Fibroblast of skin of right biceps (primary cell): ENCODE measurements around the gene DNAJA2.
"Not testable (repeated sequence)": the region's sequence is repeated elsewhere in the genome, so short reads cannot be mapped to it uniquely, and the experiment has no call there.

Experiments
- DNase-seq: peaks from one replicate; pipeline ENCODE4 v3.0.0-alpha.2; 2013

The DNAJA2 gene

DNA sequence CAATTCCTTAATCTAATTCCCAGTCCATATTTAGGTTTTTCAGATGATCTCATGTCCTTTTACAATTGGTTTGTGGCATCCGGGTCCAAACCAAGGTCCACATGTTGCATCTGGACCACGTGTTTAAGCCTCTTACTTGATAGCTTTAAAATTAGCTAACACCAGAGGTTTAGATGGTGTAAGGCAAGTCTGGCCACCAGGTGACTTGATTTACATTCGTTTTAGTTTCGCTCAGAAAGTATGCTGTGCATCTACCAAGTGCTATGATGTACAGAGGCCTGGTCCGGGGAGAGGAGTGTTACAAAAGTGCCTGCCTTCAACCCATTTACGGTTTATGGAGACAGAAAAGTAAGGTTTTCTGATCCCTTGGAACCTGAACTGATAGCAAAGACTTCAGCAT is 878 bp upstream of the DNAJA2 start:
- DNase-seq: peak; percentile 17

DNA sequence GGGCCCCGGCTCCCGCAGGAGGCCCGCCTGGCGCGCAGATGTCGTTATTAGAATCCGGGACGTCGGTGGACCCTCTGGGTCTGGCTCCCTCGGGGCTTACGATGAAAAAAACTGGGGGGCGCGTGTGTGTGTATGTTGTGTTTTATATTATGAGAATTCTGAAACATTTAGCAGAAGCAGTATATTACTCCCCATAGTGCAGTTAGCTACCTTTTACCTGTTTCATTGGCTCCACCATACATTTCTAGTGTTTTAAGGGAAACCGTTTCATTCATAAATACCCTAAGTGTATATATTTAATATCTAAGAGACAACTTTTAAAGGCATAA is 486 bp upstream of the DNAJA2 start:
- no peak for DNase-seq

DNA sequence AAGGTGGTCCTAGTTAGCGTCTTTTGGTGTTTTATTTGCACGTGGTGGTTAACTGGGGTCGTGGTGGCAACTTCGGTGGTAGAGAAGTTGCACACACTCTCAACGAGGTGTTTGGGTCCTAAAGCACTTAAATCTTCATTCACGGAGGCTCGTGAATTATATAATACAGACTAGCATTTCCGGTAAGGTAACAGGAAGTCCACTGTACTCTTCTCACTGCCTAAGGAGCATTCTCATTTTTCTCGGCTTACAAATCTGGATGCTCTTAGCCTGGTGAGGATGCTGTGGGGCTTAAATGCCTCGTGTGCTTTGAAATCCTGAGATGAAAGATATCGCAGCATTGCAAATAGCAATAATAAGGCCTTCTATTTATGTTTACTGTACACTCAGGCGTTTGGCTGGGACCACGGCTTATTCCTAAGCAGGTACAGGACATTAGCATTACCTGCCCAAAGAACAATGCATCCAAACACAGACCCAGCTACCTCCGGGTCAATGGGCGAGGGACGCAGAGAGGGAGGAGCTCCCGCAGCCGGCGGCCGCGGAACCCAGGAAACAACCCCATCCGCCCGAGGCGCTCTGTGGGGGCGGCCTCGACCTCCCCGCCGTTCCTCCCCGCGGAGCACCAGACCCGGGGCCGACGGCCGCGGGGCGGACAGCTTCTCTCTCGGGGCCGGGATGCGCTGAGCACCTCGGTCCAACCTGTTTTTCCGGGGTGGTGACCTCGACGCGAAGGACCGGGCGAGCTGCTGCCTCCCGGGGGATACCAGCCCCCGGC is 856 bp downstream of the DNAJA2 start:
- DNase-seq: peak; percentile 15

DNA sequence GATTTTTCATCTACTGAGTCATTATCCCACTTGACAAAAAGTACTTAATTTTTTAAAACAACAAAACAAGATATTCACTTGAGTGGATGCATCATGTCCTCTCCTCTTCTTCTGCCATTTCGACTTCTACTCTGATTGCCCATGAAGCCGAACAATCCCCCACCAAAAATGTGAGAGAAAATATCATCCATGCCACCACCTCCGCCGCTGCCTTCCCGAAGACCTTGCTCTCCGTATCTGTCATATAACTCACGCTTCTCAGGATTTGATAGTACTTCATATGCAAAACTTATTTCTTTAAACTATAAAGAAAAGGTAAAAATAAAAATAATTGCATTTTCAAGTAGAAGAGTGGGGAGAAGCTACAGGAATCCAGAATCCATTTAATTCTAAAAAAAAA is 2.2 kb downstream of the DNAJA2 start:
- no peak for DNase-seq

DNA sequence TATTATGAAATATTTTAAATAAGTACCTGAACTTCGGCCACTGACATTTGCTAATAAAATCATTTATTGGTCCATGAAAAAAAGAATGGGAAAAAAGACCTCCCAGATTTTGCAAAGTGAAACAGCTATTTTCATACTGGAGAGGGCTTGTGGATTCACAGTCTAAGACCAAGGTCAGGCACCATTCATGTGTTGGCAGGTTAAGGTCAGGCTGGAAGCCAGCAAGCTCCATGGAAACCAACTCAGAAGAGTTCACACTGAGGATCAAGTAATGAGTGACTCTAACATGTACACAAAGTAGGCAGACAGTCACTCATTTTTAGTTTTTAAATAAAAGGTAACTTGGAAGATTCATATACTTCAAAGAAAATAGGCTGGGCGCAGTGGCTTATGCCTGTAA is 3.4 kb downstream of the DNAJA2 start:
- DNase-seq: no peak

DNA sequence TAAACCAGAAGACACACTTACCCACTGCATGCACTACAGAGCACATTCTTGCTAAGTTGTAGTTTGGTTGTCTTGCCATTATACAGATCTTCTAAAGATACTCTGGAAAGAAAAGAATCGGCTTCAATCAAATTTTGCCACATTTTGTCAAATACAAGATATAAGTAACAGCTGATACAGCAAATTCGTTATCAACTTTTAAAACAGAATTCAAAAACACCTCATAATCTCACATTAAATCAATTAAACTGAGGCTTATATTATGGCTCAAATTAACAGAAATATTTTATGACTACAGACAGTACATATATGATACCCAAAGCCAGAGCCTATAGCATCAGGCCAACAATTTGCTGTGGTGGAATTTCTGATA is 5.4 kb downstream of the DNAJA2 start:
- no peak for DNase-seq

DNA sequence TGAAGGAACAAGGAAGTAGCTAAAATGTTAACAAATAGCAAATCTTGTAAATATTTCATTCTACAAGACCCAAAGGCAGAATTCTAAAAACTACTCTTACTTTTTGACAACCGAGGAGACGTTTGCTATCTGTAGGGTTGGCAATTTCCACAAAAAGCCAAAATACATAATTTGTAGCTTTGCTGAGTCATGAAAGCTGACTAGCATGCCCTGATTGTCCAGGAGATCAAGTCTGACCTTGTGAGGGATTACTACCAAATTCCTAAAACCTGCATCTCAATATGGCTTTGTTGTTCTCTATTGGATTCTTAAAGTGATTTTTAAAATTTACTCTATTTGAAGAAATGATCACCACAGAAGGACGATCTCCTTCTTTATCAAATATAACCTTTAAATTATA is 10.8 kb downstream of the DNAJA2 start:
- DNase-seq: no peak

DNA sequence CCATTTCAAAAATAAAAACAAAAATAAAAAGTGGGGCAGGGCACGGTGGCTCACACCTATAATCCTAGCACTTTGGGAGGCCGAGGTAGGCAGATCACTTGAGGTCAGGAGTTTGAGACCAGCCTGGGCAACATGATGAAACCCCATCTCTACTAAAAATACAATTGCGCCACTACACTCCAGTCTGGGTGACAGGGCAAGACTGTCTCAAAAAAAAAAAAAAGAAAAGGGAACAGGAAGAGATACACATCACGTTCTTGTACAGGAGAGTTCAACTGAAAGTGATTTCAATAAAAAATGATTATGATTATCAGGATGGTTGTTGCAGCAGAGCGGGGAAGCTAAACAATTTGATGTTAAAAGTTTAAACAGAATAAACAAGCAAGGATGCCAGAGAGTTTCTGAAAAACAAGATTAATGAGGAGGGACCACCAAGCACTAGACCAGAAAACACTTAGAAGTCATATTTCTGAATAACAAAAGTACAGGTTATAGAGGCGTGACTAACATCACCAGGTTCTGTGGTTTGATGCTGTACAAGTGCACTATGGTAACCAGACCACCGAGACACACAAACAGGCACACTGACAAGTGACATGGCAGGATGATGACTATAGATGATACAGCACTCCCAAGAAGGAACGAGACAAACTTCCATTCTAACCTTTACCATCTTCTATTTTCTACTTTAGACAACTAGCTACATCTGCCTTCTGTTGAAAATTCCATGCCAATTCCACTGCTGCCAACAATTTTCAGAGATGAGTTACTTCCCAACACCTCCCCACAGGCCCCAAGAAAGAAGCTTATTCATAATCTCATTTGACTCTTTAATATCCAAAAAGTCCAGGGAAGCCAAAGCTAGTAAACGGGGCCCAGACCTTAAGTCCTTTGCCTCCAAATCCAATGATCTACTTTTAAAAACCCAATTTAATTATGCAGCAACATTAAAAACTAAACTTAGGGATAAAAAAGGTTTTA is 11.8 kb downstream of the DNAJA2 start:
- no peak for DNase-seq

DNA sequence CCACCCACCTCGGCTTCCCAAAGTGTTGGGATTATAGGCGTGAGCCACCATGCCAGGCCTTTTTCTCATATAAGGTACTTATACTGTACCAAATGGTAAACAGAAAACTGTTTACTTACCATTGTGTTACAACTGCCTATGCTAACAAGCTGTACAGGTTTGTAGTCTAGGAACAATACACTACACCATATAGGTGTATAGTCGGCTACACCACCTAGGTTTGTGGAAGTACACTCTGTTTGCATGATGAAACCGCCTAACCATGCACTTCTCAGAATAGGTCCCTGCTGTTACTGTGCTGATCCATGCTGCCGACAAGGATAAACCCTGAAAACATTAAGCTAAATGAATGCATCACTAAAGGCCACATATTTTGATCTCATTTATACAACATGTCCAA is 18.9 kb downstream of the DNAJA2 start:
- DNase-seq: no peak

DNA sequence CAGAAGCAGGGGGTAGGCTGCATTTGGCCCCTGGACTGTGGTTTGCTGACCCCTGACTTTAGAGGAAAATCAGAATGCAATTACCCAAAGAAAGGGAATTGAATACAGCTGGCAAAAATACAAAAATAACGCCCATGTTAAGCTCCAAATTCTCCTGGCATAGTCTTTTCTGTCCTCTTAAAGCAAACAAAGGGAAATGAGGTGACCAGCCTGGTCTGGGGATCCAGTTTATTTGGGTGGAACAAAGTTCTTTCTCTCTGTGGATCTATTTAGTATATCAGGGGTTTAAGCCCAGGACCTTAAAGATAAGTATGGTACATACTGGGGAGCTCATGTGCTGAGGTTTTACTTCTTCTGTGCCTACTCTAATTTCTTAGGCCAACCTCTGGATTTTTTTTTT is 23.5 kb downstream of the DNAJA2 start:
- DNase-seq: no peak

DNA sequence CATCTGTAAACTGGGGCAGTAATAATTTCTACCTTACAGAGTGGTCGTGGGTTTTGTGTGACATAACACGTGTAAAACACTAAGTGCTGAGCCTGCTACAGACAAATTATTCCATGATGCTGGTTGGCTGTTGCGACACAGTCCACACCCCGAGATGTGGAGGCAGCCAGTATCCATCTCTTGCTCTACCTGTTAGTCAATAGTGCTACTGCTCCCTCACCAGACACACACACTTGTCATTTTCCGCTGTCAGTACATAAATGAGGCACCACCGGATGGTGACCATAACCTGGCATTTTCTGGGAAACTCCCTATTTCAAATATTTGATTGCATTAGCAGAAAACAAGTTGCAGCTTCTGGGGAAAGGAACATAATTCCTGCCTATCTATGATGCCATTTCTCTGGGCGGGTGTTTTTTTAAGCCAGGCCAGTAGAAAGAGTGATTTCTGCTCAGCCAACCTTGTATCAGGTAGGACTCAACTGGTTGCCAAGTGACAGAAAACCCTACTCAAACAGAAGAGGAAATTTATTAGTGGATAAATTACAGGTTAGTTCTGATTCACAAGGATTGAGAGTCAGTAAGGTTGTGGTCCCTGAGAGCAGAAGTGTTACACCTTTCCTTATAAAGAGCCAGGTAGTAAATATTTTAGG is 24.1 kb downstream of the DNAJA2 start:
- no peak for DNase-seq

DNA sequence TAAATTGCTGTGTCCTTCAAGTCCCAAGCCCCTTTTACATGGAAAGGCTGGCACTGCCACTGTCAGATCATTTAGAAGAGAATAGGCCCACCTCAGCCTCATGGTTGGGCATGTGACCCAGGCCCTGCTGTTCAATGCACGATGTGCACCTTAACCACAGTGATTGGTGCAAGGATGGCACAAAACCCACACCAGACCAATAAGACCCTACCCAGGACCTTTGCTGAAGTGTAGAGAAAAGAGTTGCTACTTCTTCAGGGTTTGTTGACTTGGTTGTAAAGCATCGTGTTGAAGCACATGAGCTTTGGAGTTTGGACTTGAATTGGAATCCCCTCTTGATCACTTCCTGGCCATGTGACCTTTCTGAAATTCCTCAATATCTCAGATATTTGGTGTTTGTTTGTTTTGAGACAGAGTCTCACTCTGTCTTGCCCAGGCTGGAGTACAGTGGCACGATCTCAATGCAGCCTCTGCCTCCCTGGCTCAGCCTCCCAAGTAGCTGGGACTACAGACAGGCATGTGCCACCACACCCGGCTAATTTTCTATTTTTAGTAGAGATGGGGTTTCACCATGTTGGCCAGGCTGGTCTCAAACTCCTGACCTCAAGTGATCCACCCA is 24.8 kb downstream of the DNAJA2 start:
- DNase-seq: no peak

DNA sequence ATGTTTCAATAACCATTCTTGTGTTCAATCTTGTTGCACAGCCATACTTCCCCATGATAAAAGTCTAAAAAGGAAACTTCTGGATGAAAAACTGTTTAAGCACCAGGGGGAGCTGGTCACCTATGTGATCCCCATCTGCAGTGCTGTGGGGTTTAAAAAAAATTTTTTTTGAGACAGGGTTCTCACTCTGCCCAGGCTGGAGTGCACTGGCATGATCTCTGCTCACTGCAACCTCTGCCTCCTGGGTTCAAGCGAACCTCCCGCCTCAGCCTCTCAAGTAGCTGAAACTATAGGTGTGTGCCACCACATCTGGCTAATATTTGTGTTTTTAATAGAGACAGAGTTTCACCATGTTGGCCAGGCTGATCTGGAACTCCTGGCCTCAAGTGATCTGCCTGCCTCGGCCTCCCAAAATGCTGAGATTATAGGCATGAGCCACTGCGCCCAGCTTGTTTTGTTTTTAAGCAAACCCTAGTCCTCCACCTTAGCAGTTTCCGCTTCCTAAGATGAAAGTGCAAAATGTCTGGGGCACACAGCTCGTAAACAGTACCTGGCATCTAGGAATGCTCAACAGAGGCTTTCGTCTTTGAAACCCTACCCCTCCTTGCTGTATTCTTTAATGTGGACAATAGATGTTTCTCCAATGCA is 25.4 kb downstream of the DNAJA2 start:
- peak; percentile 20 for DNase-seq

DNA sequence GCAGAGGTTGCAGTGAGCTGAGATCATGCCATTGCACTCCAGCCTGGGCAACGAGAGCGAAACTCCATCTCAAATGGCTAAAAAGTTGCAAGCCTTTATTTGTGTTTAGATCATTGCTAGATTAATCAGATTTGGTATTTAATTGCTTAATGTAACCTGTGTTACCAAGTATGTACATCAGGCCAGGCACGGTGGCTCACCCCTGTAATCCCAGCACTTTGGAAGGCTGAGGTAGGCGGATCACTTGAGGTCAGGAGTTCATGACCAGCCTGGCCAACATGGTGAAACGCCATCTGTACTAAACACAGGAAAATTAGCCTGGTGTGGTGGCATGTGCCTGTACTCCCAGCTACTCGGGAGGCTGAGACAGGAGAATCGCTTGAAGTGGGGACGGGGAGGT is 28.8 kb downstream of the DNAJA2 start:
- not testable (repeated sequence) for DNase-seq

DNA sequence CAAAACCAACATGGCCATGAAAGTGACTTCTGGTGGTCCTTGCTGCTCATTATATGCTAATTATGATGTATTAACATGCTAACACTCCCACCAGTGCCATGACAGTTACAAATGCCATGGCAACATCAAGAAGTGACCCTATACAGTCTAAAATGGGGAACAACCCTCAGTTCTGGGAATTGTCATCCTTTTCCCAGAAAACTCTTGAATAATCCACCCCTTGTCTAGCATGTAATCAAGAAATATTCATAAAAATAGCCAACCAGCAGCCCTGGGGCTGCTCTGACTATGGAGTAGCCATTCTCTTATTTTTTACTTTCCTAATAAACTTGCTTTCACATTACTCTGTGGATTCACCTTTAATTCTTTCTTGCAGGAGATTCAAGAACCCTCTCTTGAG is 35.9 kb downstream of the DNAJA2 start:
- DNase-seq: no peak

DNA sequence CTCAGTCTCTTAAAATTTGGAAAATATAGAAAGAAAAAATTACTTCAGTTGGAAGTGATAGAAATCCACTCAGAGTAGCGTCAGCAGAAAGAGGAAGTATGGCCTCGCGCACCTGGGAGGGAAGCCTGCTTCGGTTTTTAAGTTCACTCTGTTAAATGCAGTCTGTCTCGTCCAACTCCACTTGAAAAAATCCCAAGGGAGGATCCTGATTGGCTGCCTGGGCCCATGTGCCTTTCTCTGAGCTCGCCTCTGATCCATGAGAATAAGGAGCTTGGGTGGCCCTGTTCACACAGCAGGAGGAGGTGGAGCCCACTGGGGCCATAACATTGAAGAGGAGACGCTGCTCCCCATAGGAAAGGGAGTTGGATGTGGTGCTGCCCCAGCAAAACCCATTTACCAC is 40.7 kb downstream of the DNAJA2 start:
- no peak for DNase-seq

DNA sequence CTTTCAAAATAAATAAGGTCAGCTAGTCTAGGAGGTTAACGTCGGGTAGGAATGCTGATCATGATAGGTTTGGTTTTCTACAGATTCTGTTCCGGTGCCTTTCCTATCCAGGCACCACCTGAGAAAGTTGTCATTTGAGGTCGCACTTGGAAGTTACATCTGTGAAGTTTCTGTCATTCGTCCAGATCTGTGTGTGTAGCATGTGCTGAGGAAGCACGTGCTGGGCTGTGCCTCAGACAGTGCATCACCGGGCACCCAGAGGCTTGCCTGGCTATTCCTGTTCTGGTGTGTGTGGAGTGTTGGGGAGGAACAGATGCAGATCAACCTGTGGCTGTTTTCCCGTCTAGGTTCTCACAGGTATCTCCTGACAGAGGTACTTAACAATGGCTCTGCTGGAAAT is 42.6 kb downstream of the DNAJA2 start:
- no peak for DNase-seq

DNA sequence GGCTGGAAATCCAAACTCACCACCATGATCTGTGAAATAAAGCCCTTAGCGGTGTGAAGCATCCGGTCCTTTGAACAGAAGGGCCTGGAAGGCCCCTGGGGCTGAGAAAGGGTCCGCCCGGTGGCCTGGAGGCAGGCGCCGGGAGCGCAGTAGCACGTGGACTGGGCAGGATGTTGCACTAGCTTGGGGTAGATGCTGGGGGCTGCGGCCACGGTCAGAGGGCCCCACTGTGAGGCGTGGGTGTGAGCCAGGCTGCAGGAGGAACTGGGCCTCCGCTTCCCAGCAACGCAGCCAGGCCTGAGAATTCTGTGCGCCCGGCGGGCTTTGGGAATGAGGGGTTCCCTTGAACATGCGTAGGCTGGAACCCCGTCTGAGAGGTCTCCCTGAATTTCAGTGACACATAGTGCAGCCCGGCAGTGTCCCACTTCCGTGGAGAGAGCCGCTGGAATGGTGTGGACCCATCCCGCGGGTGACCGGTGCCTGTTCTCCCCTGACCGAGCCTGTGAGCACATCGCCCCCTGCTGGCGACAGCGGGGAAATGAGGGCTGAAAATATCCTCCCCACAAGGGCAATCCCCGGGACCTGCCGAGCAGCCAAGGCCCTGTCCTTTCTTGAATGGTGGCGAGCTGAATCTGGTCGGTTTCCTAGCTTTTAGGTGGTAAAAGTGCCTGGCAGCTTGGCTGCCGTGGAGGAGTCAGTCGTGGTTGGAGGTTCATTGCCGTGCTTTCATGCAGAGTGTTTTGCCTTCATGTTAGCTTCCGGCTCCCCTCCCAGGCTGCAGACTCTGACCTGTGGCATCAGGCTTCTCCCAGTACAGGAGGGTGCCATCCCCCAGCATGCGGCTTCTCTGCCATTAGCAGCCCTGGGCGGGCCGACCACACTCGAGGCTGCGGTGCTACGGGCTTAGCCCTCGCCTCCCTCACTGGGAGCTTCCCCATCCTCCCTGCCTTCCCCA is 43.8 kb downstream of the DNAJA2 start:
- DNase-seq: peak; percentile 40

DNA sequence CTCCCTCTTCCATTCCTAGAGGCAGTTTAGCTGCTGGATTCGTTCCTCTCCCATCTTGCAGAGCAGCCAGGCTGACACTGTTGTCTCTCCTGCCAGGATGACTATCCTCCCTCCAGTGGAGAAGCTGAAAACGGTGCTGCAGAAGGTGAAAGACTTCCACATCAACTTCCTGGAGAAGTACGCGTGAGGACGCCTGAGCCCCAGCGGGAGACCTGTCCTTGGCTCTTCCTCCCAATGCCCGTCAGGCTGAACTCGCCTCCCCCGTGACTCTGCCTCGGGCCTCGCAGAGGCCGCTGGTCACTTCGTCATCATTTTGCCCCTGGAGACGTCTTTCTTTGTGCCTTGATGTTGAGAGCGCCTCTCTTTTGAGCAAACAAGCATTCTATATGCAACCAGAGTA is 44.7 kb downstream of the DNAJA2 start:
- DNase-seq: no peak

DNA sequence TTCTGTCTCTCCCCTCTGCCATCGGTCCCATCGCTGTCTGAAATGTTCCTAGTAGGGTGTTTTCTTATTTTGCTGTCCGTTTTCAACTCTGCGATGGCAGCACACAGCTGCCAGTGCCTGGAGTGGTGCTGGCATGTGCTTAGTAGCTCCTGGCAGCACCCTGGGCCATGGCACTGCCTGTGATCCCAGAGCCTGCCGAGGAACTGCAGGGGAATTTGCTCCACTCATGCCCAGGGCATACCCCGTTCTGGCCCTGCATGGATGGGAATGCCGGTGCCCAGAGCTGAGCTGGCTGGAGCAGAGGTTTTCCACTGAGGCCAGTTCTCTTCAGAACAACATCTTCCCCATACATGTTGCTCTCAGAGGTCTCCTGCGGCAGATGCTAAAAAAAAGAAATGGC is 46.2 kb downstream of the DNAJA2 start:
- DNase-seq: no peak

DNA sequence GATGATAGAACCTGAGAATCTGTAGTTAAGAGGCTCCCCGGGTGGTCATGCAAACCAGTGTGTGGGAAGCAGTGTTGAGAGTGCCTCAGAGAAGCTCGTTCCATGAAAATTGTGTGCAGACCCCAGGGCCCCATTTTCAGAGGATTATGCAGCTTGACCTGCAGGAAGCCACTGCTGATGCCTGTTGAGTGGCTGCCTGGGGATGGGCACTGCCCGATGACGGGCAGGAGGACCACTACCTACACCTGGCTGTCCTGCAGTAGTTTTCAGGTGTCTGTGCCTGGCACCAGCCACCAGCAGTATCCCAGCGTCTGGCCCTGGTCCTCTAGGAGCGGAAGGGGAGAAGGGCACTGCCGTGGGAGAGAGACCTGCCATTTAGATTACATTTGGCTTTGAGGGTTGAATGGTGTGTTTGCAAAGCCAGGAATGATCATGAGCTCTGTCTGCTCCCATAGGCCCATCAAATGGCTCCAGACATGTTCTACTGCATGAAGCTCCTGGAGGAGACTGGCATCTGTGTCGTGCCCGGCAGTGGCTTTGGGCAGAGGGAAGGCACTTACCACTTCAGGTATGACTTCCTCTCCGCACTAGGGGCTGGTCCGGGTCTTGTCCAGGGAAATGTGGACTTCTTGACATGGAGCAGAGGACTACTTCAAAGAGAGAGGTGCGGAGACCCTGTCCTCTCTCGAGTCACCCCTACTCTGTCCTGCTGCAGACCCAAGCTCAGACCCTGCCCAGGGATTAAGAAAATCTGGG is 46.8 kb downstream of the DNAJA2 start:
- DNase-seq: no peak
